MM.1S (cell line): ENCODE results near the gene OR2A5.
"Not testable (repeated sequence)": the region's sequence is repeated elsewhere in the genome, so short reads cannot be mapped to it uniquely, and the experiment has no call there.

Experiments
- DNase-seq: peaks from one replicate; pipeline ENCODE4 v3.0.0-alpha.2; 2015
- H2AFZ ChIP-seq: fragments of 300-600 bp; sonication (generic); 2 replicates; pipeline ENCODE4 v1.6.0; 2016; ENCODE audit warnings: antibody characterized with exemption, low read length
- H3F3A ChIP-seq: fragments of 300-600 bp; sonication (generic); 2 replicates; pipeline ENCODE4 v1.6.1; 2016; ENCODE audit warnings: mild to moderate bottlenecking, antibody characterized with exemption, low read length, moderate library complexity, mixed read lengths; ENCODE audit not compliant: insufficient read depth
- H3K27ac ChIP-seq: fragments of 300-600 bp; sonication (generic); 2 replicates; pipeline ENCODE4 v1.5.1; 2016; ENCODE audit warnings: mild to moderate bottlenecking, low read length
- H3K27me3 ChIP-seq: fragments of 300-600 bp; sonication (generic); replicated peaks from 2 replicates; pipeline ENCODE4 v1.6.0; 2016; ENCODE audit warnings: low read length; ENCODE audit not compliant: insufficient read depth
- H3K36me3 ChIP-seq: fragments of 300-600 bp; sonication (generic); replicated peaks from 2 replicates; pipeline ENCODE4 v1.6.1; 2016; ENCODE audit warnings: mild to moderate bottlenecking, low read length, mixed read lengths; ENCODE audit not compliant: insufficient read depth
- H3K4me1 ChIP-seq: fragments of 300-600 bp; sonication (generic); 2 replicates; pipeline ENCODE4 v1.6.1; 2016; ENCODE audit warnings: low read length, mixed read lengths
- H3K4me2 ChIP-seq: fragments of 300-600 bp; sonication (generic); 2 replicates; pipeline ENCODE4 v1.6.0; 2016; ENCODE audit warnings: low read depth, low read length
- H3K4me3 ChIP-seq: fragments of 300-600 bp; sonication (generic); 2 replicates; pipeline ENCODE4 v1.5.1; 2016; ENCODE audit warnings: low read length, mixed read lengths
- H3K79me2 ChIP-seq: fragments of 300-600 bp; sonication (generic); 2 replicates; pipeline ENCODE4 v1.6.1; 2016; ENCODE audit warnings: mixed run types, low read length, mixed read lengths
- H3K9ac ChIP-seq: fragments of 300-600 bp; sonication (generic); 2 replicates; pipeline ENCODE4 v1.6.1; 2016; ENCODE audit warnings: low read length, mixed read lengths
- H3K9me2 ChIP-seq: fragments of 300-600 bp; sonication (generic); replicated peaks from 2 replicates; pipeline ENCODE4 v1.6.1; 2016; ENCODE audit warnings: mild to moderate bottlenecking, low read length, mixed read lengths; ENCODE audit not compliant: insufficient read depth
- H3K9me3 ChIP-seq: fragments of 300-600 bp; sonication (generic); replicated peaks from 2 replicates; pipeline ENCODE4 v1.6.1; 2016; ENCODE audit warnings: mild to moderate bottlenecking, low read length, mixed read lengths; ENCODE audit not compliant: insufficient read depth
- H4K20me1 ChIP-seq: fragments of 300-600 bp; sonication (generic); 2 replicates; pipeline ENCODE4 v1.6.1; 2016; ENCODE audit warnings: mild to moderate bottlenecking, low read length, moderate library complexity, mixed read lengths; ENCODE audit not compliant: insufficient read depth
- CTCF ChIP-seq: fragments of 300-600 bp; sonication (generic); IDR thresholded peaks from 2 replicates; pipeline ENCODE4 v1.5.1; 2016; ENCODE audit warnings: antibody characterized with exemption, low read length, mixed read lengths
- EZH2 ChIP-seq: fragments of 300-600 bp; sonication (generic); optimal IDR thresholded peaks from 2 replicates; pipeline ENCODE3; 2017; ENCODE audit warnings: low read depth, mild to moderate bottlenecking, antibody characterized with exemption, low read length, mixed read lengths
- EZH2phosphoT487 ChIP-seq: fragments of 300-600 bp; sonication (generic); IDR thresholded peaks from 2 replicates; pipeline ENCODE4 v1.6.1; 2018; ENCODE audit warnings: antibody characterized with exemption, low read length

OR2A5 gene

DNA sequence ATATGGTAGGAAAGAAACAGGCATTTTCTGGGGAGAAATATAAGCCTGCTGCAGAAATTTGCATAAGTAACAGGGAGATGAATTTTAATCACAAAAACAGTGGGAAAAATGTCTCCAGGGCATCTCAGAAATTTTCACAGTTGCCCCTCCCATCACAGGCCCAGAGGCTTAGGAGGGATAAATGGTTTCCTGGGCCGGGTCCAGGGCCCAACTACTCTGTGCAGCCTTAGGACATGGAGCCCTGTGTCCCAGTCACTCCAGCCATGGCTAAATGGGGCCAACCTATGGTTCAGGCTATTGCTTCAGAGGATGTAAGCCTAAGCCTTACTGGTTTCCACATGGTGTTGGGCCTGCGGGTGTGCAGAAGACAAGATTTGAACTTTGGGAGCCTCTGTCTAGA, 39.4 kb upstream of the OR2A5 start:
- Histone ChIP-seq H3K4me2 (no peak overlapping the region), H3F3A (no peaks in the 10 kb centered on the region), H3K4me1 (no peaks in the 10 kb centered on the region), H3K36me3 (no peaks in the 10 kb centered on the region), H3K9me3 (no peaks in the 10 kb centered on the region), H3K27me3 (no peaks in the 10 kb centered on the region), H3K27ac (no peak overlapping the region), H2AFZ (no peak overlapping the region), H3K9ac (no peak overlapping the region), H4K20me1 (no peaks in the 10 kb centered on the region), H3K9me2 (no peaks in the 10 kb centered on the region), H3K4me3 (no peak overlapping the region), H3K79me2 (no peaks in the 10 kb centered on the region)
- TF ChIP-seq EZH2 (no peak), EZH2phosphoT487 (no peak), CTCF (no peak)
- DNase-seq, result no peak

DNA sequence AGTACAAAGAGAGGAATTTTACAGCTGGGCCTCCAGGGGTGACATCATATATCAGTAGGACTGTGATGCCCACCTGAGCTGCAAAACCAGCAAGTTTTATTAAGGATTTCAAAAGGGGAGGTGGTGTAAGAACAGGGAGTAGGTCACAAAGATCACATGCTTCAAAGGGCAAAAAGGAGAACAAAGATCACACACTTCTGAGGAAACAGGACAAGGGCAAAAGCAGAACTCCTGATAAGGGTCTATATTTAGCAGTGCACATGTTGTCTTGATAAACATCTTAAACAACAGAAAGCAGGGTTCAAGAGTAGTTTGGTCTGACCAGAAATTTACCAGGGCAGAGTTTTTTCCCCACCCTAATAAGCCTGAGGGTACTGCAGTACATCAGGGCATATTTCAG, 38.7 kb upstream of the OR2A5 start:
- DNase-seq, result not testable (repeated sequence)

DNA sequence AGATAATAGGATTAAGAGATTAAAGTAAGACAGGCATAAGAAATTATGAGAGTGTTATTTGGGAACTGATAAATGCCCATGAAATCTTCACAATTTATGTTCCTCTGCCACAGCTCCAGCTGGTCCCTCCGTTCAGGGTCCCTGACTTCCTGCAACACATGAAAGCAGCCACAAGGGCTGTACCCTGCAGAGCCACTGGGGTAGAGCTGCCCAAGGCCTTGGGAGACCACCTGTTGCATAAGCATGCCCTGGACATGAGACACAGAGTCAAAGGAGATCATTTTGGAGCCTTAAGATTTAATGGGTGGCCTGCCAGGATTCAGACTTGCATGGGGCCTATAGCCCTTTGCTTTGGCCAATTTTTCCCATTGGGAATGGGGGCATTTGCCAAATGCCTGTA, 37.9 kb upstream of the OR2A5 start:
- H3K27me3 ChIP-seq, H3K4me1 ChIP-seq, H2AFZ ChIP-seq: not testable (repeated sequence)

More for the DNA sequence above, 38.7 kb upstream of the OR2A5 start:
- not testable (repeated sequence) for H4K20me1 ChIP-seq, H3K27me3 ChIP-seq, H2AFZ ChIP-seq, H3K9me3 ChIP-seq, H3K79me2 ChIP-seq, H3K4me2 ChIP-seq, H3K4me3 ChIP-seq, H3F3A ChIP-seq, H3K9me2 ChIP-seq, H3K4me1 ChIP-seq, H3K36me3 ChIP-seq, H3K27ac ChIP-seq, H3K9ac ChIP-seq

DNA sequence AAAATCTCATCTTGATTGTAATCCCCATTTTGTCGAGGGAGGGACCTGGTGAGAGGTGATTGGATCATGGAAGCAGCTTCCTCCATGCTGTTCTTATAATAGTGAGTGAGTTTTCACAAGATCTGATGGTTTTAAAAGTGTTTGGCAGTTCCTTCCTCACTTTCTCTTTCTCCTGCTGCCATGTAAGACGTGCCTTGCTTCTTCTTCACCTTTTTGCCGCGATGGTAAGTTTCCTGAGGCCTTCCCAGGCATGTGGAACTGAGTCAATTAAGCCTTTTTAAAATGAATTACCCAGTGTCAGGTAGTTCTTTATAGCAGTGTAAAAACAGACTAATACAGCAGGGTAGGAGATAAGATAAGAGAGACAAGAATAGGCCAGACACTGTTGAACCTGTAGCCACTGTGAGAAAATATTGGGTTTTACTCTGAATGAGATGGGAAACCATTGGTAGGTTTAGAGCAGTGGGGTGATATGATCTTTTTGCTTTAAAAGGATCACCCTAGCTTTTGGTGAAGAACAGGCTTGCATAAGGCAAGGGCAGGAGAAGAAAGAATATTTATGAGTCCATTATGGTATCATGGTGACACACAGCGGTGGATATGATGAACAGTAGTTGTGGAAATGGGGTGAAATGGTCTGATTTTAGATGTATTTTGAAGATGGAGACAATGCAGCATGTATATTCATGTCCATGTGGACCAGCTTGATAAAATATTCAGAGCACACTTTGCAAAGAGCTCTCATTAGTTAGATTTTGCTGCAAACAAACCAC, 37.1 kb upstream of the OR2A5 start:
- TF ChIP-seq EZH2 (no peak), CTCF (no peak), EZH2phosphoT487 (no peak)
- H3F3A ChIP-seq, result no peaks in the 10 kb centered on the region
- no peak for DNase-seq
- H3K4me3 ChIP-seq, result no peak overlapping the region
- H2AFZ ChIP-seq, result no peak overlapping the region
- H3K4me1 ChIP-seq, result no peaks in the 10 kb centered on the region
- no peaks in the 10 kb centered on the region for H3K9me2 ChIP-seq
- H3K9ac ChIP-seq, result no peak overlapping the region
- H3K27me3 ChIP-seq, result no peaks in the 10 kb centered on the region
- H3K9me3 ChIP-seq, result no peaks in the 10 kb centered on the region
- no peaks in the 10 kb centered on the region for H3K79me2 ChIP-seq
- H3K4me2 ChIP-seq, result no peak overlapping the region
- no peak overlapping the region for H3K27ac ChIP-seq
- H3K36me3 ChIP-seq, result no peaks in the 10 kb centered on the region
- H4K20me1 ChIP-seq, result no peaks in the 10 kb centered on the region

More for the DNA sequence above, 37.9 kb upstream of the OR2A5 start:
- H3K9me2 ChIP-seq, DNase-seq, H3F3A ChIP-seq, H3K27ac ChIP-seq, H4K20me1 ChIP-seq, H3K9ac ChIP-seq, H3K4me3 ChIP-seq, H3K9me3 ChIP-seq, H3K79me2 ChIP-seq, H3K36me3 ChIP-seq, H3K4me2 ChIP-seq: not testable (repeated sequence)
